B cell (primary cell): Measurements from ENCODE around the gene GON4L. TPM values are rescaled to one million over a fixed set of nuclear protein-coding genes. Genes with fewer than 3 reads are reported as not detected.

Source experiments
- ATAC-seq: fragments of 200-7000 bp; cut with Tn5 transposase; one replicate; pipeline ENCODE4 v1.10.0; 2021; ENCODE audit warnings: low read depth, mild to moderate bottlenecking, moderate number of reproducible peaks, moderate library complexity
- CTCF ChIA-PET: fragments of 350-600 bp; sonication (Branson Sonifier 250); formaldehyde crosslinking; loops from one replicate; lab custom pipeline; 2021; ENCODE audit warnings: antibody characterized with exemption, inconsistent platforms; lab: Charles Lee
- POLR2A ChIA-PET: fragments of 350-600 bp; sonication (Branson Sonifier 250); formaldehyde crosslinking; loops from one replicate; lab custom pipeline; 2021; ENCODE audit warnings: antibody characterized with exemption; lab: Charles Lee
- DNase-seq: peaks from one replicate; pipeline ENCODE4 v3.0.0; 2013
- H2AFZ ChIP-seq: 2 replicates; pipeline ENCODE4 v1.6.1; 2012; ENCODE audit warnings: mild to moderate bottlenecking, low read depth, low read length; ENCODE audit not compliant: insufficient read depth, poor library complexity, severe bottlenecking
- H3K27ac ChIP-seq, 2 donors: 1 replicate in 1 of 2; 2 replicates in 1 of 2; pipeline ENCODE4 v1.5.1; 2012 to 2013; ENCODE audit warnings: low read length in 2 of 2, mild to moderate bottlenecking in 2 of 2, moderate library complexity in 1 of 2
- H3K27me3 ChIP-seq, 4 experiments: fragments of 200-600 bp in 1 of 4; sonication (generic) in 1 of 4; replicated peaks in 1 of 4; 1 replicate in 2 of 4; 2 replicates in 2 of 4; pipeline versions ENCODE4 v1.6.1 to v1.7.0; 2013 to 2016; ENCODE audit warnings: low read length in 3 of 4, mild to moderate bottlenecking in 2 of 4, mixed read lengths in 1 of 4, moderate library complexity in 1 of 4; ENCODE audit not compliant: insufficient read depth in 4 of 4, control insufficient read depth in 3 of 4; ENCODE audit errors: control extremely low read depth in 1 of 4
- H3K36me3 ChIP-seq, 2 experiments: replicated peaks in 1 of 2; 1 replicate in 1 of 2; 2 replicates in 1 of 2; pipeline versions ENCODE4 v1.6.1 to v1.7.1; 2013; ENCODE audit warnings: low read length in 1 of 2; ENCODE audit not compliant: insufficient read depth in 2 of 2, control insufficient read depth in 1 of 2; ENCODE audit errors: control extremely low read depth in 1 of 2, extremely low read depth in 1 of 2
- H3K4me1 ChIP-seq, 2 donors: fragments of 200-600 bp in 1 of 2; sonication (generic) in 1 of 2; 1 replicate in 1 of 2; 2 replicates in 1 of 2; pipeline versions ENCODE4 v1.5.1 to v1.6.1; 2013 to 2017; ENCODE audit warnings: low read length in 2 of 2; ENCODE audit not compliant: control insufficient read depth in 2 of 2, insufficient read depth in 2 of 2
- H3K4me2 ChIP-seq: replicated peaks from 2 replicates; pipeline ENCODE3; 2012; ENCODE audit warnings: mild to moderate bottlenecking, low read depth, low read length; ENCODE audit not compliant: poor library complexity, severe bottlenecking
- H3K4me3 ChIP-seq, 5 experiments: fragments of 200-600 bp in 1 of 5; sonication (generic) in 1 of 5; 1 replicate in 3 of 5; 2 replicates in 2 of 5; pipeline versions ENCODE4 v1.5.1 to v1.7.0; 2011 to 2016; ENCODE audit warnings: low read length in 4 of 5, mild to moderate bottlenecking in 4 of 5, low read depth in 2 of 5, control low read depth in 1 of 5, moderate library complexity in 1 of 5; ENCODE audit not compliant: insufficient read depth in 1 of 5; ENCODE audit errors: control extremely low read depth in 1 of 5, extremely low read depth in 1 of 5
- H3K79me2 ChIP-seq: fragments of 200-600 bp; sonication (generic); one replicate; pipeline ENCODE4 v1.6.0; 2016; ENCODE audit warnings: low read length; ENCODE audit not compliant: control insufficient read depth, insufficient read depth
- H3K9ac ChIP-seq: fragments of 200-600 bp; sonication (generic); 2 replicates; pipeline ENCODE4 v1.6.1; 2017; ENCODE audit warnings: mild to moderate bottlenecking, low read length, moderate library complexity
- H3K9me3 ChIP-seq, 3 donors: one replicate each; pipeline versions ENCODE4 v1.6.1 to v1.7.1; 2013; ENCODE audit warnings: low read length in 2 of 3; ENCODE audit not compliant: control insufficient read depth in 2 of 3, insufficient read depth in 1 of 3; ENCODE audit errors: control extremely low read depth in 1 of 3
- H4K20me1 ChIP-seq: 2 replicates; pipeline ENCODE4 v1.6.0; 2012; ENCODE audit warnings: mild to moderate bottlenecking, low read length; ENCODE audit not compliant: insufficient read depth, control insufficient read depth, poor library complexity, severe bottlenecking
- H3K27ac Mint-ChIP-seq: one replicate; pipeline ENCODE4 v1.8.0; 2021; ENCODE audit warnings: mixed read lengths
- H3K27me3 Mint-ChIP-seq: one replicate; pipeline ENCODE4 v1.8.0; 2021; ENCODE audit warnings: mixed read lengths
- H3K4me1 Mint-ChIP-seq: one replicate; pipeline ENCODE4 v1.8.0; 2021; ENCODE audit warnings: mixed read lengths
- H3K4me3 Mint-ChIP-seq: one replicate; pipeline ENCODE4 v1.8.0; 2021; ENCODE audit warnings: mixed read lengths
- H3K9me3 Mint-ChIP-seq: one replicate; pipeline ENCODE4 v1.8.0; 2022; ENCODE audit warnings: mixed read lengths; ENCODE audit not compliant: insufficient read depth
- CTCF ChIP-seq: fragments of 200-600 bp; IDR thresholded peaks from one replicate; pipeline ENCODE4 v1.8.0; 2022; ENCODE audit warnings: antibody characterized with exemption, mild to moderate bottlenecking
- EZH2 ChIP-seq: IDR thresholded peaks from 2 replicates; pipeline ENCODE4 v1.6.1; 2012; ENCODE audit warnings: borderline replicate concordance, low read depth, mild to moderate bottlenecking, moderate library complexity, low read length; ENCODE audit not compliant: insufficient read depth, poor library complexity, severe bottlenecking
- WGBS: methylation state at CpG from one replicate; pipeline ENCODE4 v1.1.5; 2013; ENCODE audit warnings: missing lambda C conversion rate; ENCODE audit not compliant: insufficient coverage; 5-methylcytosine and 5-hydroxymethylcytosine counted together
- intact Hi-C: fragments of 100-400 bp; cut with micrococcal nuclease; formaldehyde crosslinking; loops from one replicate; pipeline ENCODE4 v1.10.0; 2022
- polyA plus RNA-seq: library from polyadenylated mRNA; depleted of rRNA; stranded (reverse); fragments of >200 nt; gene quantifications from 2 replicates; pipeline ENCODE4 v1.2.3, GENCODE V29; 2012
- total RNA-seq, 2 donors: library from RNA; stranded (reverse); fragments of 120-200 nt in 1 of 2; gene quantifications; 1 replicate in 1 of 2; 2 replicates in 1 of 2; pipeline versions ENCODE4 v1.2.3 to v1.2.4, GENCODE V29; 2013 to 2022

GON4L gene
- total and polyA plus RNA-seq, 2 donors (not counting 1 experiment from before 2014, with no cell fraction given): 54.4 to 127 TPM

GRCh38 chr1:155884031-155884960, 27.3 kb upstream of the GON4L start:
- DNase-seq: no peak
- H3K4me2 ChIP-seq: no peak overlapping the region
- TF ChIP-seq EZH2 (no peak), CTCF (no peak)
- ATAC-seq: no peak
- no peak overlapping the region for H3K27ac Mint-ChIP-seq
- ChIA-PET POLR2A (no interaction called here), CTCF (interaction anchor here (1.4 kb wide), 1 partner anchor 48 kb away, joined by 3 read pairs; no protein-coding TSS in a partner anchor)
- no peaks in the 10 kb centered on the region for H3K9me3 ChIP-seq
- H3K79me2 ChIP-seq: no peaks in the 10 kb centered on the region
- no peak overlapping the region for H3K27ac ChIP-seq
- 88% methylated on average over 5 of the region's 9 CpGs for WGBS
- peaks cover 9% of the 10 kb centered on the region for H3K4me1 Mint-ChIP-seq
- no peak overlapping the region for H3K4me3 Mint-ChIP-seq
- H3K9ac ChIP-seq: no peak overlapping the region
- peaks cover 0 to 4% of the 10 kb centered on the region in 2 experiments for H3K36me3 ChIP-seq
- peaks cover 8% of the 10 kb centered on the region in 2 donors for H3K4me1 ChIP-seq
- H3K4me3 ChIP-seq: no peak overlapping the region
- H3K9me3 Mint-ChIP-seq: no peaks in the 10 kb centered on the region
- H3K27me3 Mint-ChIP-seq: no peaks in the 10 kb centered on the region
- H3K27me3 ChIP-seq: no peaks in the 10 kb centered on the region
- intact Hi-C loops: no loop called here
- no peaks in the 10 kb centered on the region for H4K20me1 ChIP-seq
- H2AFZ ChIP-seq: no peak overlapping the region

GRCh38 chr1:155882766-155883165, 25.8 kb upstream of the GON4L start:
- H3K9ac ChIP-seq: no peak overlapping the region
- peaks cover 0 to 4% of the 10 kb centered on the region in 2 experiments for H3K36me3 ChIP-seq
- intact Hi-C loops: no loop called here
- peaks cover 8% of the 10 kb centered on the region in 2 donors for H3K4me1 ChIP-seq
- H3K4me3 ChIP-seq: no peak overlapping the region
- POLR2A ChIA-PET: interaction anchor here (0.6 kb wide), 1 partner anchor 31 kb away, joined by 4 read pairs; no protein-coding TSS in a partner anchor
- Mint-ChIP-seq H3K9me3 (no peaks in the 10 kb centered on the region), H3K4me3 (no peak overlapping the region), H3K27me3 (no peaks in the 10 kb centered on the region), H3K27ac (no peak overlapping the region), H3K4me1 (peaks cover 9% of the 10 kb centered on the region)
- no peaks in the 10 kb centered on the region for H3K27me3 ChIP-seq
- no peak overlapping the region for H2AFZ ChIP-seq
- TF ChIP-seq CTCF (no peak), EZH2 (no peak)
- WGBS: no CpG with 5 or more reads among the region's 2 CpGs
- CTCF ChIA-PET: interaction anchor here (0.7 to 0.8 kb wide), 2 partner anchors 154 to 181 kb away, joined by 3 read pairs; no protein-coding TSS in a partner anchor
- peak overlapping the region; percentile 26 for H3K4me2 ChIP-seq
- ATAC-seq (no peak), DNase-seq (no peak)
- no peak overlapping the region for H3K27ac ChIP-seq
- no peaks in the 10 kb centered on the region for H3K79me2 ChIP-seq
- no peaks in the 10 kb centered on the region for H4K20me1 ChIP-seq
- H3K9me3 ChIP-seq: no peaks in the 10 kb centered on the region
